HG03439 (cell line): Measurements from ENCODE around the gene CLEC4G.

ENCODE experiments used
- ATAC-seq: cut with Tn5 transposase; IDR thresholded peaks from one replicate; pipeline ENCODE4 v1.9.1; 2021; ENCODE audit warnings: mild to moderate bottlenecking, moderate library complexity; ENCODE audit not compliant: unreplicated experiment

CLEC4G gene

DNA sequence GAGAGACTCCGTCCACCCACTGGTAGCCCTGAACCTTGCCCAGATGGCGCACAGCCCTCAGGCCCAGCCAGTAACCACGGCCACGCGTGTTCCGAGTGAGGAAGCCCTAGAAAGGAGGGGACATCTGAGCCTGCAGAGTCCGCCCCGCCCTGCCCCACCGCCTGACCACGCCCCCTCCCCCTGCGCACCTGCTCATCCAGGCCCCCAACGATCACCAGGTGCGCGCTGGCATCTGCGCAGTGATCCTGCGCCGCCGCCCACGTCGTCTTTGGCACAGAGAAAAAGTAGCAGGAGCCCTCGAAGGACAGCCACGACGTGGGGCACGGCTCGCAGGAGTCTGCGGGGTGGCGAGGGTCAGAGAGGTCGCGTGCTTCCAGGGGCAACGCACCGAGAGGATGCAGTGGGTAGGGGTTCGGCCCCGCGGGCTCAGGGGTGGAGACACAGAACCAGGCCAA, 2.1 kb downstream of the CLEC4G start:
- no peak for ATAC-seq

DNA sequence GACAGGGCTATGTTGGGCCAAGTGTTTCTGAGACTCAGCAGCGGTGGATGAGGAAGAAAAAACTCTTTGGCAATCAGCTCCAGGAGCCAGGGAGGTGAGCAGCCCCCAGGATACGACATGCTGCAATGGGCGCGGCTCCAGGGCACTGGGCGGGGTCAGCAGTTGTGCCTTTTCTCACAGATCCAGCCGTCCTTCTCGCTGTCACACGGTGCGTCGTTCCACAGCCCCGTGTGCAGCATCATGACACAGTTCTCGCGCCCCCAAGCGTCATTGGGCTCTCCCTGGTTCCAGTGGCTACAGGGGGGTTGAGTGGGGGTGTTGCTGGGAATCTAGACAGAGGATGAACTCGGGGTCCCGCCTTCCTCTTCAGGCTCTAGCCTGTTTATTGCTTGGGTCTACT, 2.7 kb downstream of the CLEC4G start:
- no peak for ATAC-seq

DNA sequence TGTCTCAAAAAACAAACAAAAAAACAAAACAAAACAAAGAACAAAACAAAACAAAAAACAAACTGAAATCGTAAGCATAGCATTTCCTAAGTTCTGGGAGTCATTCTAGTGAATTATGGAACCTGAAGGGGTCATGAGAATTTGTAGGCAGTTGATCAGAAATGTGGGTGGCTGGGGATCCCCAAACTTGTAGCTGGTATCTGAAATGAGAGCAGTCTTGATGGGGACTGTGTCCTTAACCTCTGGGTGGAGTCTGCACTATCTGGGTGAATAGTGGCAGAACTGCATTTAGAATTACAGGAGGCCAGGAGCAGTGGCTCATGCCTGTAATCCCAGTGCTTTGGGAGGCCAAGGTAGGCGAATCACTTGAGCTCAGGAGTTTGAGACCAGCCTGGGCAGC, 6.1 kb downstream of the CLEC4G start:
- ATAC-seq = no peak

DNA sequence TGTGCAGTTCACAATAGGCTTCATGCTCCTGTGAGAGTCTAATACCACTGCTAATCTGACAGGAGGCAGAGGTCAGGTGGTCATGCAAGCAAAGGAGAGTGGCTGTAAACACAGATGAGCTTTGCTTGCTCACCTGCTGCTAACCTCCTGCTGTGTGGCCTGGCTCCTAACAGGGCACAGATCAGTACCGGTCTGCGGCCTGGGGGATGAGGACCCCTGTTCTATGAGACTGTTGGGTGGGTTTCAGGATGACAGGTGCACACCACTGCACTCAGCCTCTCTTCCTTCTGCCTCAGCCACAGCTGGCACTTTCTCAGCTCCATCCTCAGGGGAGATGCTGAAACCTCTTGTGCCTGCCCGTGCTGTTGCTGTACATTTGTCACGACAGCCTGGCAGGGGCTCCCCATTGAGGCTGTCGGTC, 9.7 kb downstream of the CLEC4G start:
- ATAC-seq = no peak

DNA sequence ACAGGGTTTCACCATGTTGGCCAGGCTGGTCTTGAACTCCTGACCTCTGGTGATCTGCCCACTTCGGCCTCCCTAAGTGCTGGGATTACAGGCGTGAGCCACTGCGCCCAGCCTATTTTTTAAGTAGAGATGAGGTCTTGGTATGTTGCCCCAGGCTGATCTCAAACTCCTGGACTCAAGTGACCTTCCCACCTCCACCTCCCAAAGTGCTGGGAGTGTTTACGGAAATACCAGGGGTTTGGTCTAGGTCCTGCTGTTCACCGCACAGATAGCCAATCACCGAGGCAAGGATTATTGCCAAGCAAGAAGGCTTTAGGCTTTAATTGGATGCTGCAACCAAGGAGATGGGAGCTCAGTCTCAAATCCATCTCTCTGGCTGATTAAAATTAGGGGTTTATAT, 11.6 kb downstream of the CLEC4G start:
- no peak for ATAC-seq

DNA sequence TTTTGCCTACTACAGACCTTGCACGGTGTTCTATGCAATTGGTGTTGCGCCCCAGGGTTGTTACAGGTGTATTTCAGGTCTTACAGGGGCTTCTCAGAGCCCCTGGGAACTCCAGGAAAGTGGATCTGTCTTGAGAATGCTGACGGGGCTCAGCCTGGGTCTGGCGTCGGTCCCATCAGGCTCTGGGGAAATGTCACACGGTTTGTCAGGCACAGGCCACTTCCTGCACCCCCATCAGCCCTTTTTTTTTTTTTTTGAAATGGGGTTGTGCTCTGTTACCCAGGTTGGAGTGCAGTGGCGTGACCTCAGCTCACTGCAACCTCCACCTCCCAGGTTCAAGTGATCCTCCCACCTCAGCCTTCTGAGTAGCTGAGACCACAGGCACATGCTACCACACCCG, 13.2 kb downstream of the CLEC4G start:
- no peak for ATAC-seq

DNA sequence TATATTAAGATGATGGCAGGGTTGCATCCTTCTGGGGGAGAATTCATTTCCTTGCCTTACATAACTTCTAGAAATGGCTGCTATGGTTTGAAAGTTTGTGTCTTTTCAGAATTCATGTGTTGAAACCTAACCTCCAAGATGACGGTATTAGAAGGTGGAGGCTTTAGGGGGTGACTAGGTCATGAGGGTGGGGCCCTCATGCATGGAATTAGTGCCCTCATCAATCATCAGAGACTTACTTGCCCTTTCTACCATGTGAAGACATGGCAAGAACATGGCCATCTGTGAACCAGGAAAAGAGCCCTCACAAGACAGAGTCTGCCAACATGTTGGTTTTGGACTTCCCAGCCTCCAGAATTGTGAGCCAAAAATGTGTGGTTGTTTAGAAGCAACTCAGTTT, 15.1 kb downstream of the CLEC4G start:
- ATAC-seq = no peak

DNA sequence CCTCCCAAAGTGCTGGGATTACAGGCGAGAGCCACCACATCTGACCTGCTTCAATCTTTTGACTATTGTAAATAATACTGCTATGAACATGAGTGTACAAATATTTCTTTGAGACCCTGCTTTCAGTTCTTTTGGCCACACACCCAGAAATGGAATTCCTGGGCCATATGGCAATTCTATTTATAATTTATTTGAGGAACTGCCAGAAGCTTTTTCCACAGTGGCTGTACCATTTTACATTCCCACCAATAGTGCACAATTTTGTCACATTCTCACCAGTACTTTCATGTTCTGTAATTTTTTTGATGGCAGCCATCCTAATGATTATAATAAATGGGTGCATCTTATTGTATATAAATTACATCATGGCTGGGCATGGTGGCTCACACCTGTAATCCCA, 16.2 kb downstream of the CLEC4G start:
- no peak for ATAC-seq

DNA sequence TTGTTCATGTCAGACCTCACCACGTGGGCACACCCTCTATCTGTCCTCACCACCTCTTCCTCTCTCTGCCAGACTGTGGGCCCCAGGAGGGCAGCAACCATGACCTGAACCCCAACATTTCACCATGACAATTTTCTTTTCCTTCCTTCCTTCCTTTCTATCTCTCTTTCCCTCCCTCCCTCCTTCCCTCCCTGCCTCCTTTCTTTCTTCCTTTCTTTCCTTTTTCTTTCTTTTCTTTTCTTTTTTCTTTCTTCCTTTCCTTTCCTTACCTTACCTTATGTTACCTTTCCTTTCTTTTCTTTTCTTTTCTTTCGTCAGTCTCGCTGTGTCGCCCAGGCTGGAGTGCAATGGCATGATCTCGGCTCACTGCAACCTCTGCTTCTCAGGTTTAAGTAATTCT, 21.3 kb downstream of the CLEC4G start:
- ATAC-seq = no peak

DNA sequence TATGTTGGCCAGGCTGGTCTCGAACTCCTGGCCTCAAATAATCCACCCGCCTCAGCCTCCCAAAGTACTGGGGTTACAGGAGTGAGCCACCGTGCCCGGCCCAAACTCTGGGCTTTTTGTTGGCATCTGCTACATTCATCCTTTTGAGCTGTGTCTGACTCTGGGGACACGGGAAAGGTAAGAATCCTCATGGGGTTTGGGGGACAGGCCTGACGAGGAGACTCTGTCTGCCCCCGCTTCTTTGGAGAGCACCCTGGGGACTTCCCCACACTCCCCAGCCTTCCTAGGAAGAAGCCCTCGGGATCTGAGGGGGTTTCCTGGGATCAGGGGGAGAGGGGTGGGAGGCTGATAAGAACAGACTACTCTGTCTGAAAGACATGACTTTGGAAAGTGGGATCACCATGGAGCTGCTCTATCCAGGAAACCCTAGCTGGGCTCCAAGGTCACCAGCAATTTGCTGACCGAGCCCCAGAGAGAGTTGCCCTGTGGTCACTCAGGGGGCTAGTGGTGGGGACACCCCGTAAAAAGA, 21.9 kb downstream of the CLEC4G start:
- no peak for ATAC-seq

DNA sequence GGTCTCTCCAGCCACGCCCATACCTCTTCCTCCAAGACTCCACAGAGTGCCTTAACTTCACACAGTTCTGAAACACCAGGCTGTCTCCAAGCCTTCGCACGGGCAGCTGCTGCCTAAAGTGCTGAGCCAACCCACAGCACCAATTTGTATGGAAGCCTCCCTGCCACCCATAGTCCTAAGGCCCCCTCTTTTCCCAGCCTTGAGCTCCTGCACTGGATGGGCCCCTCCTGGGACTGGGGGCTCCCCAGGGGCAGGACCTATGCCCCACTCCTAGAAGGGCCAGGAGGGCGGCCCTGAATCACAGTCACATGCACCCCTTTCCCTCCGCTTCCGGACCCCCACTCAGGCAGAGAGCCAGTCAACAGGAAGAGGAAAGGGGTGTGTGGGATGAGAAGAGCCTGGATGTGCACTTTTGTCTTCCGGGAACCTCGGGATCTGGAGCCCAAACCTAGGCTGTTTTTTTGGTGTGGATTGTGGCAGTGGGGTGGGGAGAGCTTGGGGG, 24.9 kb downstream of the CLEC4G start:
- ATAC-seq = no peak

DNA sequence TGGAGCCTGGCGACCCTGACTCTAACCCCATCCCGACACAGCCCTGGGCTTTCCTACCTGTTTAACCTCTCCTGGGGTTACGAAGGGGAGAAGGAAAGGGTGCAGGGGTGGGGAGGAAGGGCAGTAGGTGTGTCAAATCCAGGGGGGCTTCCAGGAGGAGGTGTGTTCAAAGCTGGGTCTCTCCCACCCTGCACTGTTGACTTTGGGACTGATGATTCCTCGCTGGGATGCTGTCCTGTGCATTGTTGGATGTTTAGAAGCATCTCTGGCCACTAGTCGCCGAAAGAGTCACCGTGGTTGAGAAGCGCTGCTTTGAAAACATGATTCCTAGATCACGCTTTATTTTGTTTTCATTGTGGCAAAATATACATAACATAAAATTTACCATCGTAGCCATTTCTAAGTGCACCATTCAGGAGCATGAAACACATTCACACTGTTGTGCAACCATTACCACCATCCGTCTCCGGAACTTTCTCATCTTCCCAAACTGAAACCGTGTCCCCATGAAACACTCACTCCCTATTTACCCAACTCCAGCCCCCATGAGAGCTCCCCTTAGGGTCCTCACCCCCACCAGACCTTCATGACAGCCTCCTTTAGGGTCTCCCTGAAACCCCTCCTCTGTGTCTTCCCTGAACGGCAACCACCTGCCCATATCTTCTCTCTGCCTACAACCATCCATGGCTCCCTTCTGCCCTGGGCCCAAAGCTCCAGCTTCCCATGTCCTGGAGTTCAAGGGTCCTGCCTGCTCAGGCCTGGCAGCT, 25.5 kb downstream of the CLEC4G start:
- ATAC-seq = no peak

DNA sequence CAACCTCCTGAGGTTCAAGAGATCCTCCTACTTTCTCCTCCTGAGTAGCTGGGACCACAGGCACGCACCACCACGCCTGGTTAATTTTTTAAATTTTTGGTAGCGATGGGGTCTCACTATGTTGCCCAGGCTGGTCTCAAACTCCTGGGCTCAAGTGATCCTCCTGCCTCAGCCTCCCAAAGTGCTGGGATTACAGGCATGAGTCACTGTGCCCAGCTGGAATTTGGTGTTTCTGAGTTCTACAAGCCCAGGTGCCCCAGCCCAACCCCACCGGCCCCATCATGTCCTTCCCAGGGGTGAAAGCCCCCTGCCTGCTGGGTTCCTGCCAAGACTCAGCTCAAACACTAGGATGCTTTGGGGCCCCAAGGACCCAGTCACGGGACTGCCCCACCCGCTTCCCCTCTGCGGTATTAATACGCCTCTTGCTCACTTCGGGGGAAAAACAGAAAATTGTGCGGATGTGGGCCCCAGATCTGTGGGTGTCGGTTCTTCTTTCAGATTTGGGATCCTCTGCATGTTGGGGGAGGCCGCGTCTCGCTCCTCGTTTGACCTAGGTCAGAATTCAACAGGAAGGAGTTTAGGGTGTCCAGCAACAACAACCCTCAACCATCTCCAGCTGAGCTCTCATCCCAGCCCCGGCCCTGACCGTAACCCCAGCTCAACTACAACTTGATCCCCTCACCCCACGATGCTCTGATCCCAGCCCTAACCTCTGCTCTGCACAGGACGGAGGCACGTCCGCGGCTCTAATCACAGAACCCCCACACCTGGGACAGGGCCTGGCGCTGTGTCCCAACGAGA, 26.3 kb downstream of the CLEC4G start:
- ATAC-seq = peak; percentile 49

DNA sequence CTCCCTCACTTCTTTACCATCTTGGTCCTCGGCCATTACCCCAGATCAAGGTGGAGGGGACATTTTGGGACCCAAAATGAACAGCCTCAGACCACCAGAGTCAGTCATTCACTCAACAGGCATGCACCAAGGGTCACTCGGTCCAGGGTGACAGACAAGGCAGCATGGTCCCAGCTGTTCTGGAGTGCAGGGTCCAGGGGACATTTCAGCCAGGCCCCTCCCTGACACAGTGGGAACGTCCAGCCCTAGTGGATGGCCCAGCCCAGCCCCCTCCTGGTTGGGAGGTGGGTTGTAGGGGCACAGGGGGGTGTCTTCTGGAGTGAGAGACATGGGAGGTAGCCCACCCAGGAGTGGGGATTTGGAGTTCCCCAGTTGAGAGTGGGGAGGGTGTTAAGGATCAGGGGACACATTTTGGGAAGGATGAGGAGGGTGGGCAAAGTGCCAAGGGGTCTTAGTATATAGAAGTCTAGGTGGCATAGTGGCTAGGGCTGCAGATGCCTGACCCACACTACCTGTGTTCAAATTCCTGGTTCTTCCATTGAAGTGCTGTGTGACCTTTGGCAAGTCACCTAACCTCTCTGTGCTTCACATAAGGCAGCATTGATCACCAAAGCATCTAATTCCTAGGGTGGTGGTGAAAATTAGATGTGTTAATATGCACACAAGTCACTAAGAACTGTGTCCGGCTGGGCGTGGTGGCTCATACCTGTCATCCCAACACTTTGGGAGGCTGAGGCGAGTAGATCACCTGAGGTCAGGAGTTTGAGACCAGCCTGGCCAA, 27.4 kb downstream of the CLEC4G start:
- ATAC-seq = no peak

DNA sequence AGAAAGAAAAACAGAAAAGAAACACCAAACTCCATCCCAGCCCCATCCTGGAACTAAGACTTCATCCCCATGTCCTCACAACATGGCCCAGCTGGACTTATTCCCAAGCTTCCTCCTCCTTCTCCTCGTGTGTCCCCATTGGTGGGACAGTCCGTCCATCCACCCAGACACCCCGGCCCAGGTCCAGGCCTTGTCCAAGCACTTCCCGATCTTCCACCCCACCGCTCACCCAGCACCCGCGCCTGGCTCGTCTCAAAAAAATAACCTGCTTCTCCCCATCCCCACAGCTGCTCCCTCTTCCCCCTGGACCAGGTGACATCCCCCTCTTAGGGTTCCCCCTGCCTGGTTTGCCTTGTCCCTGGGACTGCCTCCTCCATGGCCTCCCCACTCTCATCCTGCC, 28.6 kb downstream of the CLEC4G start:
- ATAC-seq = no peak

DNA sequence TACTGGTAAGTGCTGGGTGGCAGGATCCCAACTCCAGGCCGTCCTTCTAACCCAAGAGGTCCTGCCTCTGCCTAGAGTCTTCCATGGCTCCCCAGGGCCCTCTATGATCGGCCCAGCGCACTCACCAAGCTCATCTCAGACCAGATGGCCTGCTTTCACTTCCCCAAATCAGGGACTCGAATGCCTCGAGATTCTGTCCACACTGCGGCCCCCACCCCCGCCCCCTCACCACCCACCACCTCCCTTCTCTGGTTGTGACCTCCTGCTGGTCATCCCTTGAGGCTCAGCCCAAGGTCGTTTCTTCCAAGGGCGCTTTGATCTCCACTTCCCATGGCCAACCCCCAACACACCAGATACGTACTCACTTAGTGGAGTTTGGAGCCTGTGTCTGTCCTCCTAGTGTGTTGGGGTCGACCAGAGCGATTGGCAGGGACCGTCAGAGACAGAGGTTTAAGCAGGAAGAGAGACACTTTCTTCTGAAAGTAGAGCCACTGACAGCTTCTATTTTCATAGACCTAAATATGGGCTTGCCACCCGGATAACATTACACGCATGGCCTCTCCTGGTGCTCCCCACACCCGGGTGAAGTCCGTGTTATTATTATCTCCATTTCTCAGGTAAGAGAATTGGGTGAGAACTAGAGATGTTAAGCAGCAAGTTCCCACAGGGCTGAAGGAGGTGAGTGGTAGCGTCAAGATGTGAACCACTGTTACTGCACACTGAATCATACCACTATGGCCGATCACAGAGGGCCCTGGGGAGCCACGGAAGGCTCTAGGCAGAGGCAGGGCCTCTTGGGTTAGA, 30.1 kb downstream of the CLEC4G start, which contains the start of gene FCER2:
TSS of gene FCER2 (minus strand) at position 478 of the 804 bp plus-strand sequence. CDS start 2,371 bp downstream, outside the sequence.
- peak; percentile 41 for ATAC-seq

DNA sequence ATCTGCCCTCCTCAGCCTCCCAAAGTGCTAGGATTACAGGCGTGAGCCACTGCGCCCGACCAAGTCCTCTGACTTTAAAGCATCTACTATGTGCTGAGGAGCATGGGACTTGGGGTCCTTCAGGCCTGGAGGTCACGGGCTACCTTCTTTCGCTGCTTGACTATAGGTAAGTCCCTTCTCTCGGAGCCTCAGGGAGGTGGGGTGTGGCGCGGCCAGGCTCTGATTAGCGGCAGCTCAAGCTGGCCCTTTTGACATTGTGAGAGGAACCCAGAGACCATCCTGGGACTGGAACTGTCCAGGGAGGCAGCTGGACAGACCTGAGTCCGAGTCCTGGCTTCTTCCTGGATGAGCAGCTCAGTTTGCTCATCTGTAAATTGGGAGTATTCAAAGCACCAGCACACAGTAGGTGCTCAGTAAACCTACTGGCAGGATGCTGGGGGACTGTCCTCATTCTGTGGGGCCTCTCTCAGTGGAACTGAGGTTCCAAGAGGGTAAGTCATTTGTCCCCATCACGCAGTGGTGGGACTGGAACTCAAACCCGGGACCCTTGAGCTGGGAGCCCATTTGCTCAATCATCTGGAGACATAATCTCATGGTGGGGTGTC, 30.8 kb downstream of the CLEC4G start:
- no peak for ATAC-seq

DNA sequence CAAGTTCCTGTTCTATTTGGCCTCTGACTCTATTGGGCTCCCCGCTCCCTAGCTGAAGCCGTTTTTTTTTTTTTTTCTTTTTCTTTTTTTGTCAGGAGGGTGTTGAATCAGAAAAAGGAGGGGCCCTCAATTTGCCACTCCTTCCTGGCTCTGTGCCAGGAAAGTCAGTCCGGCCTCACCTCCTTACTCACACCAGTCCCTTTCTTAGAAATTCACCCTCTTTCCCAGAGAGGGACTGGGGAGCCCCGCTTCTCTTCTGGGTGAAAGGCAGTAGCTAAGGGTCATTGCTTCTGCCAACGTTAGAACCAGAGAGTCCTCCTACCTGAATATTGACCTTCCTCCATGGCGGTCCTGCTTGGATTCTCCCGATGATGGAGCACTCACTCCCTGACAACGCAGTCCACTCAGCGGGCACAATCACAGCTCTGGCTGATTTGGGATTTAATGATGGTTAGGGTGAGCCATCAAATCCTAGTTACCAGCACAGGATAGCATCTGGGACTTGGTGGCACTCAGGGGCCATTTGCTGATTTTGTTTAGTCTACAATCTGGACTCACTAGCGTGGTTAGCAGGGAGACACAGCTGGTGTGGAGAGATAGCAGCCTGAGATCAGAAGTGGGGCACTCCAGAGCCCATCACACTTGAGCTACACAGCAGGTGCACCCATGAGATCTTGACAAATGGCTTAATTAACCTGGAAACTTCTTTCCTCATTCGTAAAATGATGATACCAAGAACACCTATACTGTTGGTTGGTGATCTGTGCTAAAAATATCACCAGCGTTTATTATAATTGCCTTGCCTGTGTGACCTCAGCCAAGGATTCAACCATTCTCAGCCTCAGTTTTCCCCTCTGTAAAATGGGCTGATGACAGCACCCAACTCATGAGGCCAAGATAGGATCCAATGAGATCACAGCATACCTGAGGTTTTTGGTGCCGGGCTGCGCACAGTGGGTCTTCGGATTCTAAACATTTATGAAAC, 32.2 kb downstream of the CLEC4G start:
- no peak for ATAC-seq
